MM.1S (cell line): Measurements from ENCODE around the gene SATB2.

Source experiments
- CTCF ChIP-seq: fragments of 300-600 bp; sonication (generic); IDR thresholded peaks from 2 replicates; pipeline ENCODE4 v1.5.1; 2016; ENCODE audit warnings: antibody characterized with exemption, low read length, mixed read lengths
- EZH2phosphoT487 ChIP-seq: fragments of 300-600 bp; sonication (generic); IDR thresholded peaks from 2 replicates; pipeline ENCODE4 v1.6.1; 2018; ENCODE audit warnings: antibody characterized with exemption, low read length

DNA sequence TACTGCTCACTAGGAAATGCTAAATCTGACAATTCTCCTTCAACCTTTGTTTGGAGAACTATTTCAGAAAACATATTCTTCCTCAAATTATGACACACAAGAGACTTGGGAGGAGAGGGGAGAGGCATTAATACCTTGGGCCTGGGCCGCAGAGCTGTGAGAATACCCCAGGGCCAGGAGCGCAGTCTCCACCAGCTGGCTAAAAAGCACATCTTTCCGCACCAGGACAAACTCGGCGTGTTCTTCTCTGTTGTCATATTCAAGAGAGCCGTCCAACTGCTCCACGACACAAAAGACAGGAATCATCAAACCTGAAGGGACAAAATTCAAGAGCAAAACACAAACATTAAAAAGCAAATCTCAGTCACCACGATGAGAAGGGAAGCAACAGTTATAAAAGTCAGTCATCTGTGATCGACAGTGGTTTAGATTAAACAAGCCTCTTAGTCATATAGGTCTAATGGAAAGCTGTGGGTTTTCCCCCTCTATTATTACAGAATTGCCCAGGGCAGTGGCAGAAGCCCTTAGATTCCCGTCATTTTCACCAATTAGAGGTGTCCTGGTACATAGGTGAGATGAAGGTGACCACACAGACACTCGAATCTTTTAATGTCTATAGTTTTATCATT is 24.4 kb downstream of the SATB2 start:
- no peak for TF ChIP-seq CTCF
- no peak for TF ChIP-seq EZH2phosphoT487
